Measurements from ENCODE around the gene ULK2.
A peak's percentile ranks its signal among the peaks of the same experiment; 100 is the strongest.

ULK2 gene

DNA sequence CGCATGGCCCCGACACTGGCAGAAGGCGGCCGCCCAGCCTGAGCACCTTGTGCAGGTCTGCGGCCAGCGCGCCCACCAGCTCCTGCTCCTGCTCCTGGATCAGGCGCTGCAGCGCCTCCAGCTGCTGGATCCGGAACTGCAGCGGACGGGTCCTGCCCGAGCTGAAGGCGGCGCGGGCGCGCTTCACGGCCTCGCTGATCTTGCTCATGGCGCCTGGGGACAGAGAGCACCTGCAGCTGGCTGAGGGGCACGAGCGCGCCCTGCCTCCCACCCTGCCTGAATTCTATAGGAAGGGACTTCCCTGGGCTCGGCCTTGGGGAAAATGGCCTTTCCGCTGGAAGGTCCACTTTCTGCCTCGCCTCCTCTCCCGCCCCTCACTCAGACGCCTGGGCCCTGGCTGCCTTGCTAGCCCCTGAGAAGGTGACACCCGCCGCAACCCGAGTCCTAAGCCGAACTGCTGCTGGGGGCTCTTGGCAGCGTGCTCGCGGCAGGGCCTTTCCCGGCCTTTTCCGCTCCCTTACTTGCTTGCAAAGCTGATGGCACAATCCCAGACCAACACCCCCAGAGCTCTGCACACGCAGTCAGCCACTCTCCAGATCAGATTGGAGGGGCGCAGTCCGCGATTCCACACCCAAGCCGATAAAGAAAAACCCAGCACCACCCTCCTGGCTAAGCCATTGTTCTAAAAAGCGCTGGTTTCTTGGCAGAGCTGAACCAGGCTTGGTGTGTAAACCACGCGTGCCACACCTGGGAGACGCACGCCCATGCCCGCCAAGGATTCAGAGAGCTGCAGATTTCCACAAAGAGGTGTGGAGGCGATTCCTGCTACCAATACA is 122.6 kb downstream of the ULK2 start:
- DNase-seq, result peak; percentile 91

DNA sequence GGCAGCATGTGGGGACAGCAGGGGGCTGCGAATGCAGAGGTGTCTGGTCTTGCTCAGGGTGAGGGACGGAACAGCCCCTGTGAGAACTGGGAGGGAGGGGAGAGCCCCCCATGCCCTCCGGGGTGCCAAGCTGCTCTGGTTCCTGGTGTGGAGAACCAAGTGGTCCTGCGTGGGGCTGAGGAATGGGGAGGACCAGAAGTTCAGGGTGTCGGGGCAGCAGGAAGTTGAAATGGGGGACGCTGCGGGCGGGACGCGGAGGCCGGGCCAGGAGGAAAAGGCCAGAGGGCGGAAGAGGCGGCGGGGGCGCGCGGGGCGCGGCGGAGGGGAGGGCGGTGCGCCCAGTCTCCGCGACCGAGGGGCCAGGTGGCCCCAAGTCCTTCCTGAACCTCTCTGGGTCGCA is 123.2 kb downstream of the ULK2 start:
- no peak for DNase-seq

DNA sequence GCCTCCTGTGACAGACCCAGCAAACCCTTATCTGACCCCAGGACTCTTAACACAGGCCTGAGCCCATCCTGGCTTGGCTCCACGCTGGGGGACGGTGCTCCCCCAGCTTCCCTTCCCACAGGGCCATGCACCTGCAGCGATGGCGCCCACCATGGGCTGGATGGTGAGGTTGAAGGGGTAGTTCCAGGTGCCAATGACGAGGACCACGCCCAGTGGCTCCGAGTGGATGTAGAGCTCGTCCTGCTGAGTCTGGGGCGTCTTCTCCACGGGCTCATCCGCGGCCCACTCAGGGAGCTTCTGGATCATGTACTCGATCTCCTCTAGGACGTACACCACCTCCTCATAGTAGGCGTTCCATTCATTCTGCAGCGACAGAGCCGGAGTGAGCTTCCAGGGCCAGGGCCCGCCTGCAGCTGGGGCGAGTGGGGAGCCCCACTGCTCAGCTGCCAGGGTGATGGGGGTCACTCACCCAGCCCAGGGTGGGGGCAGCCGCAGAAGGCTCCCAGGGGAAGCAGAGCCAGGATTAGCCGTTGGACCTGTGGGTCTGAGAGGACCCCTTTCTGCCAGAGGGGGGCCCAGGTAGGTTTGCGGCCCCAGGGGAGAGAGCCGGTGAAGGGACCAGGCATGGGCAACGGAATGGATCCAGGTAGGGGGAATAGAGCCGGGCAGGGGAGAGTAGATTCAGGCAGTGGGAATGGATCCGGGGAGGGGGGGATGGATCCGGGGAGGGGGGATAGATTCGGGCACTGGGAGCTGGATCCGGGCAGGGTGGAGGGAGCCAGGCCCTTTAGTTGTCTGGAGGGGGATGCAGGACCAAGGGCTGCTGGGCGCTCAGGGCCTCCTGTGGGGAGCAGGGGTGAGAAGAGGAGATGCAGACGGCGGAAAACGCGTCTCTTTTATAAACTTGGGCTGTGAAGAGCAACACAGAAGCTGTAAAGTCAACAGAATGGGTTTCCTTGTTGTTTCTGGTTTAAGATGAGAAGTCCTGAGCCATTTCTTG is 124.3 kb downstream of the ULK2 start:
- DNase-seq, result no peak

DNA sequence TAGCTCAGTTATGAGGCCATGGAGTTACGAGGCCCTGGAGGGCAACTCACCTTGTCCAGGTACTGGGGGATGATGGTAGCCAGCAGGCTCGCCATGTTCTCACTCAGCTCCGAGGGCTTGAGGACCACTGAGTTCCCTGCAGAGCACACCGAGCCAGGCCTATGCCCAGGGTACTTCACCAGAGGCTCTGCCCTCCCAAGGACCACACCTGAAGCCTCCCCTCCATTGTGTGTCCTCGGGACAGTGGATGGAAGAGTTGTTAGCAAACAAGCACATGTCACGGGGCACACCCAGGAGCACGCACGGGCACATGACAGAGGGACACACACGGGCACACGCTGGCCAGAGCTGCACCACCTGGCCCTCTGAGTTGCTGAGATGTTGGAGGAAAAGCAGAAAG is 125.2 kb downstream of the ULK2 start:
- DNase-seq, result no peak

DNA sequence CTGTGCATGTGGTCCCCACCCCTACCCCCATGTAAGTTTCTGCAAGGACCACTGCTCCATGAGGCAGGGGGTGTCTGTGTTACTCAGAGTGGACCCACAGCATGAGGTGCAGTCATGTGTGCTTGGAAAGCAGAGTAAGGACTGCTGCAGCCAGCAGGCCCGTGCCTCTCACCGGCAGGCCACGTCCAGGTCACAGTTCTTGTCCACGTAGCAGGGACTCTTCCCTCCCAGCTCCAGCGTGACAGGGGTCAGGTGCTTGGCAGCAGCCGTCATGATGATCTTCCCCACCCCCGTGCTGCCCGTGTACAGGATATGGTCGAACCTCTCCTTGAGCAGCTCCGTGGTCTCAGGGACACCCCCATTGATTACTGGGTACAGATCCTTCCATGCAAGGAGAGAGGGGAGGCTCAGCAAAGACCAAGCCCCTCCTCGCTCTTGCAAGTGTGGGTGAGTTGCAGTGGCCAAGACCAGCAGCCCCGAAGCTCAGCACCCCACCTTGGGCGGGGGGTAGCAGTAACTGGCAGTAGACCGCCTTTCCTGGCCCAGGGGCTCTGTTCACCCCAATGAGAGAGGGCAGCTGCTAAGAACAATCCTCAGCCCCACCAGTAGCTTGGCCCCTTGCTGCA is 125.8 kb downstream of the ULK2 start:
- no peak for DNase-seq

DNA sequence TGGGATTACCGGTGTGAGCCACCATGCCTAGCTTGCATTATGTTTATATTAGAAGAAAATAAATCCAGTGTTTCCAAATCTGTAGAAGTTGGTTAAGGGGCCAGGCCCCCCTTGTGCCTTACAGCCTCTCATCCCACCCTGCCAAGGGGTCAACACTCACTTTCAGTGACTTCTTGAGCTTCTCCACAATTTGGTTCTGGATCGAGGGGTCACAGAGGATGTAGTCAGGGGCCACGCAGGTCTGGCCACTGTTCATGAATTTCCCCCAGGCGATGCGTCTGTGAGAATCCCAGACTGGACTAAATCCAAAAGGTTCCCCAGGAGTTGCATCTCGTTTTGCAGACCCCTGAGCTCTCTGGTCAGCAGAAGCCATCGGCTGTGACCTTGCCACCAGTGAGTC is 126.8 kb downstream of the ULK2 start:
- DNase-seq, result no peak

DNA sequence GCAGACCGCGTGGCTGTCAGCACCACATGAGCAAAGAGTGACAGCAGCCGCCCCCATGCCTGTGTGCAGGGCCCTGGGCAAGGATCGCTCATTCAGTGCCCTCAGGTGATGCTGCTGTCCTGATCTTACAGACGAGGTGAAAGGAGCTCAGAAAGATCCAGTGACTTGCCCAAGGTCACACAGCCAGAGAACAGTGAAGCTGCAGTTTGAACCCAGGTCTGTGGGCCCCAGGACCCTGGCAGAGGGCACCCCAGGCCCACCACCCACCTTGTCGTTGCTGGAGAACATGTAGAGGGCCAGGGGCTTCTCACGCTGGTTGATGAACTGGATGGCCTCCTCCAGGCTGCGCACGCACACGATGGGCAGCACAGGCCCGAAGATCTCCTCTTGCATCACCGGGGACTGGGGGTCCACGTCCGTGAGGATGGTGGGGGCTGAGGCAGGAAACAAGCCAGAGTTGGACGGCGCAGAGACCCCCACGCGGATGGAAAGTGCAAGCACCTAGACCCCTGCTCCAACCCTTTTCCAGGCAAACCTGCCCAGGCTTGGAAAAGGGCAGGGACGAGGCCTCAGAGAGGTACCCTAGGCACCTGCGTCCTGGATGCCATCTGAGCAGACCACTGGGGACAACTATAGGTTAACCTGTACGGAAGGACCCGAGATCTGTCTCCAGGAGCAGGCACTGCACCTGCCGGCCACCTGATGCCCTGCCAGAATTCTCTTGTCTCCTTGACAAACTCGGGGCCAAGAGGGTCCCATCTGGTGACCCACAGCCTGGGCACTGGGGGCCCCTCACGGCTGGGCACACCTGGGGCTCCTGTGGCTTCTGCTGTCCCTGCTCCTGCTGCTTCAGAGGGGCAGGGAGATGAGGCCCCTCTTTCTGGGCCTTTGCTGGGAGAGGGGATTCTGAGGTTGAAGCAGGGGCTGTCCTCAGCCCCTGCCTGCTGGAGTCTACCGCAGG is 128.2 kb downstream of the ULK2 start:
- no peak for DNase-seq

DNA sequence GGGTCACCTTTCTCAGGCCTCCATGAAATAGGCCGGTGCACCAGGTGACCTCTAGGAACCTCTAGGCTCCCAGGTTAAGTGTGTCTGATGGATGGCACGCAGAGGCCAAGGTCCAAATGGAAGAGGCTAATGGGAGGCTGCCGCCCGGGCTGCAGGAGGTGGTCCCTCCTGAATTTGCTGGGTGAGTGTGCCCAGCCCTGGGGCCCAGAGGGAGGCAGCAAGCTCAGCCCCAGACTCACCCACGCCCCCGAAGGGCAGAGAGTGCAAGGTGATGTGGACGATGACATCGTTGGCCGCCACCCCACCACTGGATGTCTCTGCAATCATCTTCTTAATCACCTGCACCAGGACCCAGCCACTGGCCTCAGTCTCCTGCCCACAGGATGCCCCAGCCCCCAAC is 129.0 kb downstream of the ULK2 start:
- DNase-seq, result no peak

DNA sequence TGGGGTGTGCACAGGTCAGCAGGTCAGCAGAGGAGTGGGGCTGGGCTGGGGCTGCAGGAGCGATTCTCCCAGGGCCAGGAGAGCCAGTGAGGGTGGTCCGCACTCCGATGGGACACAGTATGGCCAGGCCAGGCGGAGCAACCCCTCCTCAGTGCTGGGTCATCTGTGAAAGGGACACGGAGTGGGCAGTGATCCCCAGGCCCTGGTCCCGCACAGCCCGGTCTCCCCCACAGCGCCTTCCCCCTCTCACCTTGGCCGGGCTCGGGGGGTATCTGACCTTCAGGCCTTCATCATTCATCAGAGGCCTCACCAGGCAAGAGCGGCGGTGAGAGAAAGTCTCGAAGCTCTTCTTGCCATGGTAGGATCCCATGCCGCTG is 129.7 kb downstream of the ULK2 start:
- DNase-seq, result no peak

DNA sequence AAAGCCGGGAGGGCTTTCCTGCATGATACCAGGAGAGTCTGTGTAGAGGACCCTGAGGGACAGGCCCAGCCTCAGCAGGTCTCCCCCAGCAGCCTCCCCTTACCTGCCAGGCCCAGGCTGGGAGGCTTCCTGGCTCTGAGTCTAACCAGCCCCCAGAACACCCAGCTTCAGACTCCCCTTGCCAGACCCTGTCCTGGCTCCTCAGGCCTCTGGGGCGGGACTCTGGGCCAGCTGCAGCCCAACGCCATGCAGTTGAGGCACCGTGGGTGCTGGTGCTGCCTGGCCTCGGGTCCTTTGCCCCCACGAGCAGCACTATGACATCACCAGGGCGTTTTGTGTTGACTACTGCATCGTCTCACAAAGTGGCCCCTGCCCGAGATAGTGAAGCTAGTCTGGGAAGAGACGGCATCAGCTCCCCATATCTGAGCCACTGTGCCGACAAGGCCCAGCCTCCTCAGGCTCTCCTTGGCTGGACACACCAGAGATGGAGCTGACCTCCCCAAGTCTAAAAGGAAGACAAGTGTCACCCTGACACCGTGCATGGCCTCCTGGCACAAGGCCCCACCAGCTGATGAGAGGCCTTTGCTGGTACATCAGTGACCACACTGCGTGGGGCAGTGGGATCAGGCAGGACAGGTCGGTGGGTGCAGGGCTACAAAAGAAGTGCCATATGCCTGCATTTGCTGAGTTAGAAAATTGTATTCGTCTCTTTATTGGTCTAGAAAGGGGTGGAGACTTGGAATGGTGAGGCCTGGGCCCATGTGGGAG is 130.2 kb downstream of the ULK2 start:
- no peak for DNase-seq

DNA sequence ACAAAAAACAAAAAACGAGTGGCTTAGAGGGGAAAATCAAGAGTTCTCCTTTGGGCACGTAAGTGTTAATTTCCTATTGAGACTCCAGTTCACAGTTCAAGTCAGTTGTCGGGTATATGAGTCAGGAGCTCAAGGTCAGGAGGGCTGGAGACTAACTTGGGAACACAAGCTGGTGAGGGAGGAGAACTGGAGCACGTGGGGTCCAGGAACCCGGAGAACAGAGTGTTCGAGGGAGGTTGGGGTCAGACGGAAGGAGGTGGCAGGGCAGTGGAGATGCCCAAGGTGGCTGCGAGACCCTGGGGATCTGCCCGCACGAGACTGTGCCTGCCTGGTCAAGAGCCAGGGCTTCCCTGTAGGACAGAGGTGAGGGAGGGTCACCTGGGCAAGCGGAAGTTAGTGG is 131.7 kb downstream of the ULK2 start:
- DNase-seq, result no peak

DNA sequence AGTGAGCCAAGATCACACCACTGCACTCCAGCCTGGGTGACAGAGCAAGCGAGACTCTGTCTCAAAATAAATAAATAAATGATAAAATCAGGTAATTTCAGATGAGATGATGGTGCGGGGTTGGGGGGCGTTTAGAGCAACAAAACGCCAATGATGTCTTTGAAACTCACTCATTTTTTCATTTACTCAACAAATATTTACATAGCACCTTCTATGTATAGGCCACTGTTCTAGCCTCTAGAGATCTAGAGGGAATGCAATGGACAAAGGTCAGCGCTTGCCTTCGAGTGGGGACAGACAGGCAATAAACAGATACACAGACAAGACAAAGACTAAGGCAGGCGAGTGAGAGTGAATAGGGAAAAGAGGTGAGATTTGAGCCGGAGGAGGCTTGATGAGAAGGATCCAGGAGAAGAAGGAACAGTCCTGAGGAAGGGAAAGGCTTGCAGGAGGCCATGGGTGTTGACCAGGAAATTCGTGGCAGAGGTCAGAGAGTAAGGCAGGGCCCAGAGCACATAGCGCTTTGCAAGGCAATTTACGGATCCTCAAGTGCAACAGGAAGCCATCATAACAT is 133.7 kb downstream of the ULK2 start:
- DNase-seq, result no peak

DNA sequence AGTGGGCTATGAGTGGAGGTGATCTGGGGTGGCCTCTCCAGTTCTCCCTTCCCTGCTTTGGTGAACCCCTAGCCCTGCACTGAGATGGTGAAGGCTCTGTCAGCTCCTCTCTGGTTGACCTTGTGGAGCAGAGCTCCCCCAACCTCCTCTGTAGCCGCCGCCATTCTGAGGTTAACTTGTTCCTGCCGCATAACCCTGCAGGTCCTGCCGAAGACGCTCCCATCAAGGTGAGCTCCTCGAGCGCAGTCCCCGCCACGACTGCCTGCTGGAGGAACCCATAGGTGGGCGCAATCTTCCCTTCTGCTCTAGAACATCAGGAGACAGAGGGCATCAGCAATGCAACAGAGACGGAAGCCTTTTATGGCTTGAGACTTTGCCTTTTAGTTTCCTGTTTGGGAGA is 136.1 kb downstream of the ULK2 start:
- no peak for DNase-seq

DNA sequence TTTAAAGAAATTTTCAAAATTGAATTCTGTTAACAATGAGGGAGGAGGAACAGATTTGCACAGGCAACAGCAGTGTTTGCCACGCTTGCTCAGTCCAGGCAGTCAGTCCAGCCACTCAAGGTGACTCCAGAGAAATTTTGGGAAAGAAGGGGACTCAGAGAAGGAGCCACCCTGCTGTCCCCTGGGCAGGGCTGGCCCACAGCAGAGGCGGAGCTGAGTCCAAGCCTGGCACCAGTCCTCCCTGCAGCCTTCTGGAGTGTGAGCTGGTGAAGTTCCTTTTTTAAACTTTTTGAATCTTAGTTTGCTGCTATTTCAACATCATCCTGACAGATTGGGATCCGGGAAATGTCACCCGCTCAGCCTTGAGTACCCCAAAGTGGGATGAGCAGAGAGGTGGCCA is 136.9 kb downstream of the ULK2 start:
- no peak for DNase-seq

DNA sequence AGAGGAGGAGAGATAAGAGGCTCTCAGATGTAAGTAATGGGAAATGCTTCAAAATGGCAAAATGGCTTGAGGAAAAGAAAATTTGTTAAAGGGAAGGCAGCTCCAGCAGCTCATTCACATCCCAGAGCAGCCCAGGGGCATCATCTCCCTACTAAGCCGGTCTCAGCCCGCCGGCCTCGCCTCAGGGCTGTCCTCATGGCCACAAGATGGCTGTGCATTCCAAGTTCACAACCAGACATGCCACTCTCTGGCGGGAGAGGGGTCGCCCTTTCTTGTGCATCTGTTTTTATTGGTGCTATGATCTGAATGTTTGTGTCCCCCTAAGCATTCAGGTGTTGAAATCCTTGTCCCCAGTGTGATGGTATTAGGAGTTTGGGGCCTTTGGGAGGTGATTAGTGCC is 137.8 kb downstream of the ULK2 start:
- no peak for DNase-seq

DNA sequence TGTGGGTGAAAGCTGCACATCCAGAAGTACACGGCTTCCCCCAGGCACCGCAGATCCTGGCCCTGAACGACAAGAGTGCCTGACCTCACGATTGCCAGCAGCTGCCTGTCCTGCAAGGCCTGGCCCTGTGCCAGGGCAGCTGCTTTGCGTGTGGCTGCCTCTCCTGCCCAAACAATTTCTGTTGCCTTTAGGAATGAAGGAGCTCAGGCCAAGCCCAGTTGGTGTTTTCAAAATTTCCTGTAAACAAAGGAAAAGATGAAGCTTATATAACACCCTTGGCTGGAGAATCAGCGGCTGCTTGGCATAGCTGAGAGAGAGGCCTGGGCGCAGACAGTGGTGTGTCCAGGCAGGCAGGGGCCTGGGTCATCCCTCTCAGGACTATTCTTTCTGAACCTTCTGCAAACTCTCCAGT is 139.6 kb downstream of the ULK2 start:
- no peak for DNase-seq

DNA sequence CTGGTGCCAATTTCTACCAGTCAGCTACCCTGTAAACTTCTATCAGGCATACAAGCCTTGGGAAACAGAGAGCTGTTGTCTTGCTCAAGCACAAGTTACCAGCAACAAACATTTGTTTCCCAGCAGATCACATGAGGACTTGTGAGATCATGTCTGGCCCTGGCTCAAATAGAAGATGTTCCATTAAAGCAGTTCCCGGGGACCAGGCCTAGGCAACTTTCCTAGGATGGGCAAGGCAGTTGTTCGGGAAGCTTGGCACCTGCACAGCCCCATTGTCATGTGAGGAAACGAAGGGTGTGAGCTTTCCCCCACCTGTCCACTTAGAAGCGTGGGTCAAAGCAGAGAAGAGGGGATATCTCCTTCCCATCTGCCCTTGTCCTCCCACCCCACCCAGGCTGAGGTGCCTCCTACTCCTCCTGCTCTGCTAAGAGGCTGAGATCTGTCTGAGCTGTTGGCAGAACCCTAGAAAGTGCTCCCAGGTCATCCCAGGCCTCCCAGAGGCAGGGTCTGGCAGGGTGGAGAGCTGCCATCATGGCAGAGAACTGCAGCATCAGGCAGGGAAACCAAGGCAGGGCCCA is 140.1 kb downstream of the ULK2 start:
- DNase-seq, result no peak

DNA sequence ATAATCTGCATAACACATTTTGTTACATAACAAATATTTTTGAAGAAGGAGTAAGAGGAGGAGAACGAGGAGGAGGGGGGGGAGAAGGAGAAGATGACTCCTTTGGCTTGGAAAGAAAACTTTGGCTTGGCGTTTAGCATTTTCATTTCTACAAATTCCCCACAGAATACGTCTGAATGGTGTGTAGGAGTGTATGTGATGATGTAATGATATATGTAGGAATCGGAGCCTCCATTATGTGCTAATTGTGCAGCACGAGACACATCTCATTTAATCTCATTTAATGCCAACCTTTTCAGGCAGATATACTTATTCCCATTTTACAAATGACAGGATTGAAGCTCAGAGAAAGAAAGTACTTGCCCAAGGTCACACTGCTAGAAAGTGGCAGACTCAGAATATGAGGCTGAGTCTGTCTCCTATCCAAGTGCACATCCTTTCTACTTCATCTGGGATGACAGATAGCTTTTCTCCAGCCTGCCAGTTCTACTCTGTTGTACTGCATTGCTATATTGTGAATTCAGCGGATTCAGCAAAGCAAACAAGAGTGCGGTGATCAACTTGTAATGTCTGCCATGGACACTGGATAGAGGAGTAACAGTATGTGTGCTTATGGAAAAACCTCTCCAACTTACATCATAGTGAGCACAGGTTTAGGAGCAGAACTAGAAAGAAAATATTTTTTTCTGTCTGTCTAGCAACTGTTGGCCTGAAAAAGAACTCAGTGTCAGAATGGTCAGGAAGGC is 140.9 kb downstream of the ULK2 start:
- no peak for DNase-seq

DNA sequence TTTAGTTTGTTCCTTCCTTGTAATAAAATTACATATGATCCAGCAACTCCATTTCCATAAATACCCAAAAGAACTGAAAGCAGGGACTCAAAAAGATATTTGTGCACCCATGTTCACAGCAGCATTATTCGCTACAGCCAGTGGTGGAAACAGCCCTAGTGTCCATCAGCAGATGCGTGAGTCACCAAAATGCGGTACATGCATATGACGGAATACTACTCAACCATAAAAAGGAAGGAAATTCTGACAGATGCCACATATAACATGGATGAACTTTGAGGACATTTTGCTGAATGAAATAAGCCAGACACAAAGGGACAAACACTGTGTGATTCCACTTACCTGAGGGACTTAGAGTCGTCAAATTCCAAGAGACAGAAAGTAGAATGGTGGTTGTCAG is 142.2 kb downstream of the ULK2 start:
- DNase-seq, result no peak

All from stimulated activated CD4-positive, alpha-beta T cell treated with anti-CD3 and anti-CD28 coated beads, Interleukin-4, amount 100 ng/mL, for 1 hour (primary cell).